ENCODE results near the gene RNF220. TPM values are rescaled to one million over a fixed set of nuclear protein-coding genes. Genes with fewer than 3 reads are reported as not detected.

The RNF220 gene
- total and polyA plus RNA-seq, 9 of the 15 experiments (the other 6 are each of a cell fraction or from before 2014, with no cell fraction given): 5.1 to 117 (median 66.9) TPM

GRCh38 chr1:44524655-44525500, 119.8 kb downstream of the RNF220 start (continued):
- TF ChIP-seq BRD4 (IDR thresholded peaks at IDR 0.05): no peak
- TF ChIP-seq CGGBP1 (CRISPR knock-in tag; IDR thresholded peaks at IDR 0.05): no peak
- TF ChIP-seq KLF6 (CRISPR knock-in tag; IDR thresholded peaks at IDR 0.05; ENCODE audit: borderline replicate concordance): no peak
- no peak for TF ChIP-seq HDAC2 (IDR thresholded peaks at IDR 0.05)
- TF ChIP-seq TRIM25 (IDR thresholded peaks at IDR 0.05; ENCODE audit: borderline replicate concordance): 0 out of 2 replicates have a peak, but pooled peaks have one; percentile 15
- peak; percentile 38 for TF ChIP-seq MEIS2 (IDR thresholded peaks at IDR 0.05; ENCODE audit: partially characterized antibody)
- TF ChIP-seq ARID4B (CRISPR knock-in tag; IDR thresholded peaks at IDR 0.05): no peak
- no peak for TF ChIP-seq SIN3B (IDR thresholded peaks at IDR 0.05; ENCODE audit: low read depth)
- TF ChIP-seq ZBTB17 (CRISPR knock-in tag; IDR thresholded peaks at IDR 0.05): no peak
- TF ChIP-seq TCF7 (IDR thresholded peaks at IDR 0.05; ENCODE audit: borderline replicate concordance): no peak
- no peak for TF ChIP-seq ZFP36 (IDR thresholded peaks at IDR 0.05; ENCODE audit: low read depth, low read length, partially characterized antibody)
- no peak for TF ChIP-seq XRCC3 (IDR thresholded peaks at IDR 0.05)
- no peak for TF ChIP-seq DMBX1 (CRISPR knock-in tag; IDR thresholded peaks at IDR 0.05; ENCODE audit: borderline replicate concordance)
- TF ChIP-seq CCAR2 (IDR thresholded peaks at IDR 0.05; ENCODE audit: low read depth, low read length): no peak
- no peak for TF ChIP-seq PYGO2 (tag; IDR thresholded peaks at IDR 0.05)
- TF ChIP-seq ZNF197 (CRISPR knock-in tag; IDR thresholded peaks at IDR 0.05; ENCODE audit: low read depth): no peak
- TF ChIP-seq NKRF (IDR thresholded peaks at IDR 0.05; ENCODE audit: borderline replicate concordance): no peak
- TF ChIP-seq ETS2 (tag; IDR thresholded peaks at IDR 0.05; ENCODE audit: borderline replicate concordance, poor library complexity, severe bottlenecking): no peak
- no peak for TF ChIP-seq ZNF347 (CRISPR knock-in tag; IDR thresholded peaks at IDR 0.05; ENCODE audit: low read depth)

Data from K562 (cell line).